Ascending aorta (tissue), 2 donors: ENCODE measurements around the gene FSHB. TPM values are rescaled to one million over a fixed set of nuclear protein-coding genes. Genes with fewer than 3 reads are reported as not detected.
"Not testable (repeated sequence)": the region's sequence is repeated elsewhere in the genome, so short reads cannot be mapped to it uniquely, and the experiment has no call there.

Experiments
- DNase-seq, 2 donors: peaks; one replicate each; pipeline ENCODE4 v3.0.0-alpha.2; 2019; ENCODE audit warnings: low spot score in 2 of 2
- H3K27ac ChIP-seq, 2 donors: fragments of 200-600 bp; sonication (generic); one replicate each; pipeline ENCODE4 v1.5.1; 2016 to 2017; ENCODE audit warnings: mild to moderate bottlenecking in 1 of 2
- H3K27me3 ChIP-seq: fragments of 200-600 bp; sonication (generic); one replicate; pipeline ENCODE4 v1.5.1; 2017
- H3K36me3 ChIP-seq, 2 donors: fragments of 200-600 bp; sonication (generic); one replicate each; pipeline ENCODE4 v1.5.1; 2016
- H3K4me1 ChIP-seq, 2 donors: fragments of 200-600 bp; sonication (generic); one replicate each; pipeline ENCODE4 v1.5.1; 2016 to 2017; ENCODE audit warnings: mild to moderate bottlenecking in 1 of 2
- H3K4me3 ChIP-seq, 2 donors: fragments of 200-600 bp; sonication (generic); one replicate each; pipeline ENCODE4 v1.5.1; 2016 to 2017; ENCODE audit warnings: mild to moderate bottlenecking in 1 of 2
- H3K9me3 ChIP-seq, 2 donors: fragments of 200-600 bp; sonication (generic); one replicate each; pipeline ENCODE4 v1.5.1; 2016
- CTCF ChIP-seq, 3 experiments: fragments of 200-600 bp in 2 of 3; fragments of 450-650 bp in 1 of 3; sonication (generic) in 2 of 3; IDR thresholded peaks; one replicate each; pipeline ENCODE4 v1.5.1; 2016 to 2019; ENCODE audit warnings: antibody characterized with exemption in 3 of 3, mild to moderate bottlenecking in 1 of 3, moderate library complexity in 1 of 3
- intact Hi-C: fragments of 100-400 bp; cut with DNase I; formaldehyde crosslinking; loops from one replicate; pipeline ENCODE4 v1.15.1; 2023
- total RNA-seq: library from RNA; depleted of rRNA; stranded (reverse); fragments of >200 nt; gene quantifications from one replicate; pipeline ENCODE4 v1.1.0, GENCODE V29; 2016

The FSHB gene
- total RNA-seq, 1 donor from 2014 or later = not detected

- Histone ChIP-seq H3K27me3 (no peaks in the 10 kb centered on the region), H3K27ac (no peak overlapping the region), H3K4me1 (no peaks in the 10 kb centered on the region), H3K4me3 (no peak overlapping the region), H3K36me3 (no peaks in the 10 kb centered on the region), H3K9me3 (no peaks in the 10 kb centered on the region)
- TF ChIP-seq CTCF (IDR thresholded peaks at IDR 0.05) = no peak
- intact Hi-C loops = no loop called here
- no peak for DNase-seq
Measured at GRCh38 chr11:30255637-30256036, 24.8 kb downstream of the FSHB start.

GRCh38 chr11:30257058-30257457 is 26.2 kb downstream of the FSHB start:
- TF ChIP-seq CTCF (IDR thresholded peaks at IDR 0.05) = no peak
- Histone ChIP-seq H3K4me1 (no peaks in the 10 kb centered on the region), H3K9me3 (no peaks in the 10 kb centered on the region), H3K27ac (no peak overlapping the region), H3K36me3 (no peaks in the 10 kb centered on the region), H3K4me3 (no peak overlapping the region), H3K27me3 (no peaks in the 10 kb centered on the region)
- intact Hi-C loops = no loop called here
- no peak for DNase-seq

GRCh38 chr11:30258679-30259078 is 27.9 kb downstream of the FSHB start:
- Histone ChIP-seq H3K27me3 (no peaks in the 10 kb centered on the region), H3K4me3 (no peak overlapping the region), H3K27ac (no peak overlapping the region), H3K4me1 (no peaks in the 10 kb centered on the region), H3K36me3 (no peaks in the 10 kb centered on the region), H3K9me3 (no peaks in the 10 kb centered on the region)
- intact Hi-C loops = no loop called here
- DNase-seq = no peak
- TF ChIP-seq CTCF (IDR thresholded peaks at IDR 0.05) = no peak

GRCh38 chr11:30260813-30261212 is 30.0 kb downstream of the FSHB start:
- Histone ChIP-seq H3K4me1 (no peaks in the 10 kb centered on the region), H3K27ac (no peak overlapping the region), H3K36me3 (no peaks in the 10 kb centered on the region), H3K4me3 (no peak overlapping the region), H3K27me3 (no peaks in the 10 kb centered on the region), H3K9me3 (no peaks in the 10 kb centered on the region)
- intact Hi-C loops = no loop called here
- DNase-seq = no peak
- no peak for TF ChIP-seq CTCF (IDR thresholded peaks at IDR 0.05)

- TF ChIP-seq CTCF (IDR thresholded peaks at IDR 0.05) = no peak
- no peak for DNase-seq
- H3K27ac ChIP-seq = no peak overlapping the region
- H3K4me3 ChIP-seq = no peak overlapping the region
- H3K36me3 ChIP-seq = no peaks in the 10 kb centered on the region
- H3K4me1 ChIP-seq = no peaks in the 10 kb centered on the region
- intact Hi-C loops = no loop called here
- no peaks in the 10 kb centered on the region for H3K9me3 ChIP-seq
- H3K27me3 ChIP-seq = no peaks in the 10 kb centered on the region
Measured at GRCh38 chr11:30261821-30262220, 31.0 kb downstream of the FSHB start.

GRCh38 chr11:30268638-30269037 is 37.8 kb downstream of the FSHB start:
- H3K9me3 ChIP-seq, H3K4me3 ChIP-seq, H3K36me3 ChIP-seq, DNase-seq, intact Hi-C loops, H3K27me3 ChIP-seq, H3K4me1 ChIP-seq, H3K27ac ChIP-seq: not testable (repeated sequence)
